K562 (cell line): ENCODE data around the gene INTS2. TPM values are rescaled to one million over a fixed set of nuclear protein-coding genes. Genes with fewer than 3 reads are reported as not detected.

Experiments
- ATAC-seq: fragments of 200-7000 bp; cut with Tn5 transposase; 3 replicates; pipeline ENCODE4 v1.9.1; 2020; ENCODE audit warnings: moderate library complexity
- BruUV-seq: library from RNA; stranded (reverse); fragments of 400-500 nt; replicated peaks from 2 replicates; lab custom pipeline; 2021; lab: Mats Ljungman, UMichigan
- CTCF ChIA-PET: fragments of 300-600 bp; formaldehyde crosslinking; extraction: SDS; loops from one replicate; lab custom pipeline; 2021; ENCODE audit warnings: low intra/inter-chr PET ratio; lab: Yijun Ruan, JAX
- POLR2A ChIA-PET: fragments of 300-600, 350-650 bp; sonication (Branson Sonifier 250); formaldehyde crosslinking; extraction: SDS; loops from one replicate; lab custom pipeline; 2021; ENCODE audit warnings: antibody characterized with exemption, inconsistent platforms; lab: Yijun Ruan, JAX
- DNase-seq, 4 experiments: peaks; one replicate each; pipeline versions ENCODE4 v3.0.0 to v3.0.0-alpha.2; 2011 to 2018; ENCODE audit warnings: low spot score in 3 of 4, mixed read lengths in 3 of 4; ENCODE audit errors: extremely low read depth in 1 of 4
- FAIRE-seq: peaks from 2 replicates; lab custom pipeline; 2011; peaks lifted over from hg19 to GRCh38; lab: Jason Lieb, UNC
- H2AFZ ChIP-seq: 2 replicates; pipeline ENCODE4 v1.6.0; 2011; ENCODE audit warnings: low read depth, low read length, control low read depth, inconsistent platforms
- H3K27ac ChIP-seq: fragments of 200-600 bp; 3 replicates; pipeline ENCODE4 v1.8.0; 2011; ENCODE audit warnings: low read depth, mild to moderate bottlenecking, control low read depth, inconsistent platforms, low read length, moderate library complexity, mixed read lengths; ENCODE audit errors: extremely low read depth
- H3K27me3 ChIP-seq, 2 experiments: fragments of 300-600 bp in 1 of 2; 2 replicates in 1 of 2; 3 replicates in 1 of 2; pipeline versions ENCODE4 v1.6.0 to v1.8.0; 2011; ENCODE audit warnings: inconsistent platforms in 2 of 2, low read length in 2 of 2, mild to moderate bottlenecking in 1 of 2, mixed read lengths in 1 of 2, moderate library complexity in 1 of 2; ENCODE audit not compliant: control insufficient read depth in 2 of 2, insufficient read depth in 2 of 2
- H3K36me3 ChIP-seq: fragments of 300-600 bp; 3 replicates; pipeline ENCODE4 v1.8.0; 2011; ENCODE audit warnings: mild to moderate bottlenecking, low read length, inconsistent platforms; ENCODE audit not compliant: control insufficient read depth, insufficient read depth
- H3K4me1 ChIP-seq, 2 experiments: fragments of 200-600 bp in 1 of 2; replicated peaks in 1 of 2; 2 replicates in 1 of 2; 3 replicates in 1 of 2; pipeline versions ENCODE4 v1.5.1 to v1.8.0; 2011; ENCODE audit warnings: inconsistent platforms in 2 of 2, low read length in 2 of 2, mild to moderate bottlenecking in 1 of 2, mixed read lengths in 1 of 2, moderate library complexity in 1 of 2; ENCODE audit not compliant: control insufficient read depth in 2 of 2, insufficient read depth in 2 of 2
- H3K4me2 ChIP-seq: 2 replicates; pipeline ENCODE4 v1.6.1; 2011; ENCODE audit warnings: low read length, control low read depth, inconsistent platforms, mixed read lengths; ENCODE audit not compliant: insufficient read depth
- H3K4me3 ChIP-seq: fragments of 200-600 bp; sonication (generic), shearing (Covaris generic); 2 replicates; pipeline ENCODE4 v1.5.1; 2016; ENCODE audit warnings: control low read depth, inconsistent platforms
- H3K79me2 ChIP-seq: fragments of 200-600 bp; 3 replicates; pipeline ENCODE4 v1.8.0; 2011; ENCODE audit warnings: low read length, inconsistent platforms; ENCODE audit not compliant: control insufficient read depth, insufficient read depth
- H3K9ac ChIP-seq, 2 experiments: 2 replicates each; pipeline versions ENCODE4 v1.6.0 to v1.6.1; 2011; ENCODE audit warnings: low read depth in 2 of 2, low read length in 2 of 2, control low read depth in 1 of 2, inconsistent platforms in 1 of 2, mild to moderate bottlenecking in 1 of 2, mixed read lengths in 1 of 2; ENCODE audit not compliant: insufficient read depth in 1 of 2
- H3K9me1 ChIP-seq: one replicate; pipeline ENCODE4 v1.6.0; 2011; ENCODE audit warnings: inconsistent platforms, mild to moderate bottlenecking, low read length, moderate library complexity; ENCODE audit not compliant: control insufficient read depth, insufficient read depth
- H3K9me3 ChIP-seq: replicated peaks from 2 replicates; pipeline ENCODE4 v1.5.1; 2011; ENCODE audit warnings: low read depth, low read length, inconsistent platforms; ENCODE audit not compliant: control insufficient read depth, insufficient read depth
- H4K20me1 ChIP-seq: replicated peaks from 2 replicates; pipeline ENCODE4 v1.6.1; 2011; ENCODE audit warnings: low read length, inconsistent platforms, mixed read lengths; ENCODE audit not compliant: control insufficient read depth, insufficient read depth
- BCL6 ChIP-seq: fragments of 250-450 bp; sonication (Bioruptor Pico); IDR thresholded peaks from 2 replicates; pipeline ENCODE4 v1.4.0; 2020
- NUFIP1 ChIP-seq: fragments of 450-650 bp; IDR thresholded peaks from 2 replicates; pipeline ENCODE4 v1.6.1; 2018; ENCODE audit not compliant: partially characterized antibody
- ZBTB11 ChIP-seq, 3 experiments: fragments of 200-800 bp in 1 of 3; fragments of 250-450 bp in 1 of 3; fragments of 450-650 bp in 1 of 3; sonication (Bioruptor Pico) in 1 of 3; sonication (Bioruptor generic) in 1 of 3; formaldehyde crosslinking in 1 of 3; IDR thresholded peaks; 2 replicates each; pipeline versions ENCODE4 v1.6.1 to v1.8.0; 2016 to 2022; ENCODE audit warnings: mild to moderate bottlenecking in 2 of 3, missing genetic modification characterization in 2 of 3, missing compliant biosample characterization in 1 of 3, moderate library complexity in 1 of 3
- ZNF282 ChIP-seq: sonication (generic); formaldehyde crosslinking; IDR thresholded peaks from 2 replicates; pipeline ENCODE4 v1.8.1; 2023; ENCODE audit warnings: missing genetic modification reagents
- WGBS: fragments of 100-300 bp; shearing (Covaris generic); methylation state at CpG from one replicate; pipeline ENCODE4 v1.1.6; 2016; ENCODE audit warnings: low coverage, mixed read lengths; ENCODE audit not compliant: insufficient coverage; ENCODE audit errors: missing lambda C conversion rate; 5-methylcytosine and 5-hydroxymethylcytosine counted together
- in situ Hi-C: fragments of 300-500 bp; cut with MboI; formaldehyde crosslinking; loops from 4 replicates; pipeline ENCODE4 v1.15.0; 2018; ENCODE audit warnings: inconsistent platforms, mixed read lengths
- intact Hi-C: fragments of 100-400 bp; cut with micrococcal nuclease; formaldehyde crosslinking; loops from 2 replicates; pipeline ENCODE4 v1.14.2; 2022
- polyA plus RNA-seq, 8 experiments: library from polyadenylated mRNA; depleted of rRNA in 4 of 8; stranded (reverse) in 5 of 8; unstranded in 3 of 8; fragments of >200 nt; fragmentation: Nextera tagmentation in 2 of 8; fragmentation: Illumina TruSeq in 1 of 8; extraction: Ambion mirVana in 2 of 8; extraction: Trizol in 1 of 8; gene quantifications; 2 replicates each; pipeline versions ENCODE4 v1.2.1 to v1.2.3, GENCODE V29; 2011 to 2014; ENCODE audit warnings: inconsistent platforms in 1 of 8, missing spikeins in 1 of 8
- total RNA-seq, 7 experiments: library from RNA; depleted of rRNA in 6 of 7; stranded (reverse); fragments of >200 nt in 6 of 7; fragmentation: Illumina TruSeq in 2 of 7; extraction: Trizol in 2 of 7; gene quantifications; 2 replicates each; pipeline versions ENCODE4 v1.2.1 to v1.2.3, GENCODE V29; 2011 to 2021; ENCODE audit warnings: low replicate concordance in 1 of 7

The INTS2 gene
- total and polyA plus RNA-seq, 9 of the 15 experiments (the other 6 are each of a cell fraction or from before 2014, with no cell fraction given) = 4.8 to 24.7 (median 12.8) TPM

GRCh38 chr17:61848247-61848646 lies 79.5 kb downstream of the INTS2 start:
- POLR2A ChIA-PET = interaction anchor here (0.6 kb wide), 1 partner anchor 359 kb away, joined by 6 read pairs; no protein-coding TSS in a partner anchor
- 94% methylated on average over 2 of the region's 2 CpGs for WGBS
- intact Hi-C loops = no loop called here

More at GRCh38 chr17:61848247-61848646, 79.5 kb downstream of the INTS2 start:
- no peaks in the 10 kb centered on the region for H3K79me2 ChIP-seq
- no peaks in the 10 kb centered on the region for H3K4me1 ChIP-seq
- no peak for DNase-seq
- peaks cover 47% of the 10 kb centered on the region for H3K36me3 ChIP-seq
- H3K9me1 ChIP-seq = no peaks in the 10 kb centered on the region
- H3K27ac ChIP-seq = no peak overlapping the region
- H4K20me1 ChIP-seq = no peaks in the 10 kb centered on the region
- no peak overlapping the region for H2AFZ ChIP-seq
- H3K4me3 ChIP-seq = no peak overlapping the region
- no TSS peak for BruUV-seq
- CTCF ChIA-PET = interaction anchor here (0.7 kb wide), 1 partner anchor 33 kb away, joined by 3 read pairs; no protein-coding TSS in a partner anchor
- in situ Hi-C loops = loop anchor here (10.0 kb wide), 1 partner anchor 423 kb away; no protein-coding TSS in a partner anchor
- no peaks in the 10 kb centered on the region for H3K27me3 ChIP-seq
- no peak for FAIRE-seq
- no peak overlapping the region for H3K9ac ChIP-seq
- TF ChIP-seq ZNF282 (CRISPR knock-in tag) (no peak), NUFIP1 (no peak), ZBTB11 (CRISPR knock-in tag; IDR thresholded peaks at IDR 0.05) (peak in 1 of 3 experiments; percentile 71; a peak in 2 of 6 replicates), BCL6 (CRISPR knock-in tag) (no peak)
- ATAC-seq = no peak
- no peak overlapping the region for H3K4me2 ChIP-seq
- no peaks in the 10 kb centered on the region for H3K9me3 ChIP-seq
